Stimulated activated CD4-positive, alpha-beta T cell treated with anti-CD3 and anti-CD28 coated beads, Interleukin-1b, Interleukin-23, amount 100 ng/mL, for 24 hours (primary cell): ENCODE data around the gene GPC5.
"Not testable (repeated sequence)": the region's sequence is repeated elsewhere in the genome, so short reads cannot be mapped to it uniquely, and the experiment has no call there.

Source experiments
- DNase-seq, 4 experiments: peaks; one replicate each; pipeline ENCODE4 v3.0.0-alpha.2; 2020; ENCODE audit warnings: low read depth in 4 of 4, low spot score in 1 of 4

GPC5 gene

DNA sequence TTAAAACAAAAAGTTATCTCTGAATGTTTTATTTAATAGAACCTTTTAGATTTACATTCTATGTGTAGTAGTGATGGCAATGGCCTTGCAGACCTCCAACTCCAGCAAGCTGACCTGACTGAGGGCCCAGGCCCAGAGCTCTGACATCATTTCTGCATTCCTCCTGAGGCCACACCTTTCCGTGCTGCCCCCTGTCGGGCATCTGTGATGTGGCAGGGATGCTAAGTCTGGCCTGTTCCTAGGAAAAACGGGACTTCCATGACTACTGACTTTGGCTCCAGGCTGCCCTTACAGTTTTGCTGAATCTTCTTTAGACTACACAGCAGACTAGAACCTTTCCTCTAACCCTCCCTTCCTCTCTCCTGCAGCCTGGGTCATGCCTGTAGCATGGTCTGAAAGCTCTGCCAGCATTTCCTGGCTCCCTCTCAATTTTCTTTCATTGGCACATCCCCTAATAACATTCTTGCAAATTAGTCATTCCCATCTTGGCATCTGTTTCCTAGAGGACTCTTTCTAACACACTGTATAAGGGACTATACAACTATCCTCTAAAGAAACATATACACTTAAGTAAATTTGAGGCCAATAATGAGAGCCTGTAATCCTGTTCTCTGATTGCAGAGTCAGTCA lies 249.1 kb downstream of the GPC5 start:
- DNase-seq = no peak

GRCh38 chr13:91648012-91648411 lies 249.6 kb downstream of the GPC5 start:
- no peak for DNase-seq

- no peak for DNase-seq
These were observed 251.0 kb downstream of the GPC5 start for GRCh38 chr13:91649456-91649855.

DNA sequence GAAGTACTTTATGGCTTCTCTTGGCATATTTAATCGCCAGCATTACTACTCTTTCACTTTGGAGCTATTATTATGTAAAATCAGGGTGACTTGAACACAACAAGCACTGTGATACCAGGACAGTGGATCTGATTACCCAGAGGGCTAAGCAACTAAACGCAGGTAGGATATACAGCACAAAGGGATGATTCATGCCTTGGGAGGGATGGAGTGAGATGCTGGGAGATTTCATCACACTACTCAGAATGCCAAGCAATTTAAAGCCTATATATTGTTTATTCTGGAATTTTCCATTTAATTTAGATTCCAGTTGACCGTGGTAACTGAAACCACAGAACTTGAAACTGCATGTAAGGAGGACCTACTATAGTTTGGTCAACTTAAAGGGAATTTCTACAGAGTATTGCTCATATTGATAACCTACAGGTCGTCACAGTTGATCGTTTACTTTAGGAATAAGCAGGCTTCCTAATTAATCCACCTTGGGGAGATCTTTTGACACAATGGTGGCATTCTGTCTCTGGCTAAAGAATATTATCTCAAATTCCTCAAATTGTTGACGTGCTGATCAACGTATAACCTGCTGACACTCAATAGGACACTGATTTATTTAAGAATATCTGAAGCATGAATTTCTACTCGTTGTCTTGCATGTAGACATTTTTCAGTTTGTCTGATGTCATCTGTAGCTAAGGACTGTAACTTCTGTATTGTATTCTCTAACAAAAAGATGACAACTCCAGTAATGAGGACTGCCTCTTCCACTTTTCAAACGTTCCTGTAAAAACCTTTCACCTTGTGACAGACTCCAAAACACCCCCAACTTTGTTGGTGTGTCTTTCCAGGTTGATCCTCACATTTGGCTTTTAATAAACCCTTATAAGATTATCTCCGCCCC lies 254.2 kb downstream of the GPC5 start:
- no peak for DNase-seq

DNA sequence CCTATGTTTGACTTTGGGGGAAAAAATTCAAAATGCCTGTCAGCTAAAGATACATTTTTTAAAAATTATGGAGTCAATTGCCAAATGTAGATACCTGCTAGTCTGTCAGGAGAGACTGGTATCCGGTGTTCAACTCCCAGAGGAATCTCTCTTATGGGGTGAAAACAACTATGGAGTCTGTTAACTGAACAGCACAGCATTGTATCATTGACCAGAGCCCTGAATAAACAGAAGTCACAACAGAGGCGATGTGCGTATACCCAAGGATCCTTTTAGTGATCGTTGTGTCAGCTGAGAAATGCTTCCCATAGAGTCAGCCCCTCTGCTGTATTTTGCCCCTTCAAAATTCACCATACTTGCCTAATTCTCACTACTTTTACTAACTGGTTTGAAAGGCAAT lies 257.3 kb downstream of the GPC5 start:
- DNase-seq = no peak

GRCh38 chr13:91657283-91657682 lies 258.9 kb downstream of the GPC5 start:
- DNase-seq = no peak

DNA sequence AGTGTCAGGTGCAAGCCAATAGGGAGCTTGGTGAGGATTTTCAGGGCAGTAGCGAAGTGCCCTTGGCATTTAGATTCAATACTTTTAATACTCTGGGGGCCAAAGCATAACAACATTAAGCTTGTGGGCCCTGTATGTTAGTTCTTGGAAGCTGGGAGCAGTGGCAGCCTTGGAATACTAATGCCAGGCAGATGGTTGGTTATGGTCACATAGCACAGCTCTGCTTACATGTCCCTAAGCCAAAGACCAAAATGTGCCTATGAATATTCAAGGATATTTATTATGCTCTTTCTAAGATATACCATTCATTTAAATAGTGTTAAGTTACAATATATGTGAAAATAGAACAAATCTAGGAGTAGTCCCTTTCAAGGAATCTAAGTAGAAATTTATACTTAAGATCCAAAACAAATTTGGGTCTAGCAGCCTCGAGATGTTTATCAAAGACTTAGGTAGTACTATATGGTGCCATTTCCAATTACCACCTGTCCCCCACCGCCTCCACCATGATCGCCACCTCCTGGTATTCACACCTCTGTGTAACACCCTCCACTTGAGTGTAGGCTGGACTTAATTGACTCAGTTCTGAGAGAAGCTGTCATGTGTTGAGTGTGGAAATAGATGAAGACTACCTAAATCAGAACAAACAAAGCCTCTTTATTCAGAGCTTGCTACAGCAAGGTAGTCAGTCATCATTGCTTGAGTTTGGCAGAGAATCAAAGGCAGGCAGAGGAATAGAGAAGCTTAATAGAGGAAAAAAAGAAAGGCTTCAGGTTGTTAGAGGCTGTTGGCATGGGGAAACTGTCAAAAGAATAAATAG lies 261.0 kb downstream of the GPC5 start:
- DNase-seq = no peak

- no peak for DNase-seq
These were observed 261.6 kb downstream of the GPC5 start for GRCh38 chr13:91660076-91660415.

DNA sequence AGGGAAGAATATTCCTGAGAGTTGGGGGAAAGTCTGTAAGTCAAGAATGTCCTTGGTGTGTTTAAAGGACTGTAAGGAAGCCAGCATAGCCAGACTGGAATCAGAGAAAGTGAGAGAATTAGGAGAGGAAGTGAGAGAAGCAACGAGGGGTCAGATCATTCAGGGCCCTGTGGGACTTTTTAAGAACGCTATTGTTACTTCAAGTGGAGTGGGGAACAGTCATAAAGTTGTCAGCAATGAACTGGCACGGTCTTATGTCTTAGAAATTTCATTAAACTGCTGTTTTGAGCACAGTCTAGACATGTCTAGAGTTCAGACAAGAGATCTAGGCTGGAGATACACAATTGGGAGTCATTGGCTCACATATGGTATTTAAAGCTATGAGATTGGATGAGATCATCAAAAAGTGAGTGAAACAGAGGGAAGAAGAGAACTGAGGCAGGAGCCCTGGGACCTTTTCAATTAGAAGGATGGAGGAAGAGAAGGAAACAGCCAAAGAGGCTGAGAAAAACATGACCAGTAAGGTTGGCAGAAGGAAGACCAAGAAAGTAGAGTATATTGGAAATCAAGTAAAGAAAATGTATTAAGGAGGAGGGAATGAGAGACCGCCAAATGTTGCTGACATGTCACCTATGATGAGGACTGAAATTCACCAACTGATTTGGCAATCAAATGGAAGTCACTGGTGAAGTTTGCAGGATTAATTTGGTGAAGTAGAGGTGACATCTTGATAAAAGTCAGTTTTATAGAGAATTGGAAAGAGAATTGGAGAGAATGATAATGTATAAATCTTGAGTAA lies 263.5 kb downstream of the GPC5 start:
- DNase-seq = no peak

DNA sequence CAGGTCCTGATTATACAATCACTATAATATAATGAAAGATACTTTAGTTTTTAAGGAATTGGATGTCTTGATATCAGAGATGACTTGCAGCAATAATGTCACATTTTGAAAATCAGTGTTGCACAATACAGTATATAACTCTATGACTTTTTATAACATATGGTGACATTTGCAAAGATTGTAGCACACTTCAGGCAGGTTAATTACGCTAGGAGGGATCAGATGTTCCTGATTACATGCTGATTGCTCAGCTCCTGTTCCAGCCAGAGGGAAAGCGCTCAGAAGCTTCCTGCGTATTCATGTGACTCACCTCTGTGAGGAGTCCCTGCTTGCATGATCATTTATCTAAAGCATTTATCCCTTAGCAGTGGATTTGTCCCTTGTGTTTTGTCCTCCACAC lies 265.6 kb downstream of the GPC5 start:
- DNase-seq = no peak

- no peak for DNase-seq
These were observed 269.1 kb downstream of the GPC5 start for GRCh38 chr13:91667486-91667885.

DNA sequence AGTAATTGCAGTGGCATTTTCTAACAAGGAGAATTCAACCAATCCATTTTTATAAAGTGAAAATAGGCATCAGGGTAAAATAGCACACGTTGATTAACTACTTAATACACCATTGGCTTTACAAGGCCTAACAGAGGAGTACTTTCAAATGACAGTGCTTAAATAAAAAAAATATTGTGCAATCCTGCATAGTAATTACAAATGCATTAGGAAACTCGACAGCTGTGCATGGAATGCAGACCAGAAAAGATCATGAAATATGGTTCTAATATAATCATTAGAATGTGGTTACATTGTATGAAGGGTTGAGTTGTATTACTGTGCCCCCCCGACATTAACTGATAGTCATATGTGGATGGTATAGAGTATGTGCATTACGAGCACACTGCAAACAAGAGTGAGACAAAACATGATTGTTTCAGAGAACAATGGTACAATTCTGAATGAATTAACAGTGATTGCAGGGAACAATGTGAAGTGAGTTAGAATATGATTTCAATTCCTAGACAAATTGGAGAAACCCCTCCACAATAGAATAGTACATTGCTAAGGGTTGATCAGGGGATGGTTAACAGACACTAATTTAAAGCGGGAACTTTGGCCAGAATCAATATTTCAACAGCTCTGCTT lies 270.6 kb downstream of the GPC5 start:
- no peak for DNase-seq

GRCh38 chr13:91674347-91674746 lies 275.9 kb downstream of the GPC5 start:
- not testable (repeated sequence) for DNase-seq

DNA sequence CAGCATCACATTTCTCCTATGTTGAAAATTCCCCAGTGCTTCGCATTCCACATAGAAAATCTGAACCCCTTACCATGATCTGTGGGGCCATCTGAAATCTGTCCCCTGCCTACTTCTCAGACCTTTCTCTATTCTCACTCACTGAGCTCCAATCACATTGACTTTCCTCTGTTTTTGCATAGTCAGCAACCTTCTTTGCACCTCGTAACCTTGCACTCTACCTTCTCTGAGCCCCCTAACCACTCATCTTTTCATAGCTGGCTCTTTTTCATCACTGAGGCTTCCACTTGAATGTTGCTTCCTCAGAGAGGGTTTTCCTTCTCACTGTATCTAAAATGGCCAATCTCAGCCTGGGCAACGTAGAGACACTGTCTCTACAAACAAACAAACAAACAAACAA lies 286.3 kb downstream of the GPC5 start:
- DNase-seq = no peak

DNA sequence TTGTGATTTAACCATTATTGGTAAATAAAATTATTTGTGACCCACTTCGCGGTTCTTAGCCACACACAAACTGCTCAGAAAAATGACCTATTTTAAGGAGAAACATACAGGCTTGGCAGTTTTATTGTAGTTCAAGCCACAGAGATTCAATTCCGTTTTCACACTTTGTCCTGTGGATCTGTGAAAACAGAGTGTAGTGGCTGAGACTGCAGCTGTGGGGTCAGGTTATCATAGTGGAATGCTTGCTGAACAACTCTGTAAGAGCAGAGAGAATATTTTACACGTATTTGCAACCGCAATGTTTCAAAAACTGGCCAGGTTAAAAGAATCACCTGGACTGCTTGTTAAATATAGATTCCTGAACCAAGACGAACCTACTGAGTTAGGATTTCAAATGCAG lies 292.5 kb downstream of the GPC5 start:
- DNase-seq = no peak

GRCh38 chr13:91693466-91693865 lies 295.0 kb downstream of the GPC5 start:
- DNase-seq = no peak

DNA sequence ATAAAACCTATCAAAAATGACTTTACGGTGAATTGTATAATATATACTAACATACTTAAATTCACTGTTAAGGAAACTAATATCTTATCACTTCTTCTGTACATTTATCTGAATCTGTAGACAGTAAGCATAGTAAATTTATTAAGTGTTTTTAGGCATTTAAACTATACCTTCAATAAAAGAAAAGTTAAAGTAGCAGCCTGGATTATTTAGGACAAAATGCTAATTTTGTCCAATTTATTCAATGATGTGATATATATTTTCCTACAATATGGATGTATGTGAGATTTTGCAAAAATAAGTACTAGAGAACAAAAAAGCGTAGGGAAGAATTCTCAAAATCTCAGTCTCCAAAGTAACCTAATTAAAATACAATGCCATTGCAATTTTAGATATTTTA lies 299.9 kb downstream of the GPC5 start:
- DNase-seq = no peak

DNA sequence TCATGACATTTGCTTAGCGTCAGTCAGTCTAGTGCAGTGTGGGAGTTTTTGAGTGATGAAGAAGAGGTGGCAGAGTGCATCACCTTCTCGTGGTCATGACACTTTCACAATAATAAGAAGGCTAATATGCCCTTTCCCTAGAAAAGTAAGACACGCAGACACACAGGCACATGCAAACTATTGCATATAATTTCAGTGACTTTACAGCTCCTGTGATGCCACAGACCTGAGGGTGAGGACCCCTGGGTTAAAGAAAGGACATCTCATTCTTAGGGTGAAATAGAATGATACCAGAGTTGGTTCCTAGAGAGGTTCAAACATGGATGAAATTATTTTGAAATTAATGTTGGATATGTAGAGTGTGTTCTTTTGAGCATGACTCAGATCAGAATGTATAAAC lies 300.3 kb downstream of the GPC5 start:
- DNase-seq = no peak

DNA sequence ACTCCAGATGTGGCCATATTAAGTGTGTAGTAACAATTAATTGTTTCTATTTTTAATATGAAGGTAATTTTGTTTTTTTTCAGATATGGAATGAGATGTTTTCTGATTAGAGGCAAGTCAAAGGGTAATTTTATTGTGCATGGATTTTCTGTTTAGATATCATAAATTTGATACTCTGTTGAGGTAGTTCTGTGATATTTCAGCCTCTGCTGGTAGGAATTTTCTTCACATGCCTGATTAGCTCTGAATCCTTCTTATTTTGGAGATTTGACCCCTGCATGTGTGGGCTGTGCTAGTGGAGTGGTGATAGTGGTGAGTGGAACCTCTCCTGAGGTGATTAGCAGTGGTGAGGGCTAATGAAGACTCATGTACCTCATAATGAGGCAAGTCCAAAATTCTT lies 301.4 kb downstream of the GPC5 start:
- DNase-seq = no peak

GRCh38 chr13:91701975-91702374 lies 303.6 kb downstream of the GPC5 start:
- DNase-seq = no peak

DNA sequence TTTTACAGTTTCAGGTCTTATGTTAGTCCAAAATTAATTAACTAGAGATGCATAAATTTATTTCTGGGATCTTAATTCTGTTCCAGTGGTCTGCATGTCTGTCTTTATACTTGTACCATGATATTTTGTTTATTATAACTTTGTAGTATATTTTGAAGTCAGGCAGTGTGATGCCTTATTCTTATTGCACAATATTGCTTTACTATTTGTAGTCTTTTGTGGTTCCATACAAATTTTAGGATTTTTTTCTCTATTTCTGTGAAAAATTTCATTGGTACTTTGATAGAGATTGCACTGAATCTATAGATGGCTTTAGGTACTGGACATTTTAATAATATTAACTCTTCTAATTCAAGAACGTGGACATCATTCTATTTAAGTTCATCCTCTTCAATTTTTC lies 304.0 kb downstream of the GPC5 start:
- DNase-seq = no peak
